ENCODE data around the gene ATP8B4. TPM values are rescaled to one million over a fixed set of nuclear protein-coding genes. Genes with fewer than 3 reads are reported as not detected.

ATP8B4 gene
- total and polyA plus RNA-seq, 2 of the 8 experiments (the other 6 are each of a cell fraction or from before 2014, with no cell fraction given), result 0.17 to 0.24 TPM

DNA sequence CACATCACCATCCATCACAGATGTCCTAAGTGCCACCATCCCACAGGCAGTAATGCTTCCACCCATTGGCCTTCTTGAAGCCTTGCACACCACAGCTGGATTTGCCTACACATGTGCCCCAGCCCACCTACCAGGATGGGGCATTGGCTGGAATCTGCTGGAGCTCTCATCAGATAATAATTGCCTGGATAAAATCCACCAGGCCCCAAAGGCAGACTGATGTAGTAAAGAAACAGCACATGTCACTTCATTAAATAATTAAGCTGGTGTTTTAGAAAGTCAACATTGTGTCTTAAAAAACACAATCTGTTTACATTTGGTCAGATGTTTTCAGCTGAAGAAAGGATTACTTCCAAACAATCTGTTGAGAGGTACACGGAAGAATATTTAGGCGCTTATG, 229.5 kb downstream of the ATP8B4 start (continued):
- TF ChIP-seq CTBP2 (IDR thresholded peaks at IDR 0.05; ENCODE audit: borderline replicate concordance, insufficient read depth, insufficient read length, low read length), result no peak
